ENCODE data around the gene AKAP10.

- TF ChIP-seq, protein P1, sequence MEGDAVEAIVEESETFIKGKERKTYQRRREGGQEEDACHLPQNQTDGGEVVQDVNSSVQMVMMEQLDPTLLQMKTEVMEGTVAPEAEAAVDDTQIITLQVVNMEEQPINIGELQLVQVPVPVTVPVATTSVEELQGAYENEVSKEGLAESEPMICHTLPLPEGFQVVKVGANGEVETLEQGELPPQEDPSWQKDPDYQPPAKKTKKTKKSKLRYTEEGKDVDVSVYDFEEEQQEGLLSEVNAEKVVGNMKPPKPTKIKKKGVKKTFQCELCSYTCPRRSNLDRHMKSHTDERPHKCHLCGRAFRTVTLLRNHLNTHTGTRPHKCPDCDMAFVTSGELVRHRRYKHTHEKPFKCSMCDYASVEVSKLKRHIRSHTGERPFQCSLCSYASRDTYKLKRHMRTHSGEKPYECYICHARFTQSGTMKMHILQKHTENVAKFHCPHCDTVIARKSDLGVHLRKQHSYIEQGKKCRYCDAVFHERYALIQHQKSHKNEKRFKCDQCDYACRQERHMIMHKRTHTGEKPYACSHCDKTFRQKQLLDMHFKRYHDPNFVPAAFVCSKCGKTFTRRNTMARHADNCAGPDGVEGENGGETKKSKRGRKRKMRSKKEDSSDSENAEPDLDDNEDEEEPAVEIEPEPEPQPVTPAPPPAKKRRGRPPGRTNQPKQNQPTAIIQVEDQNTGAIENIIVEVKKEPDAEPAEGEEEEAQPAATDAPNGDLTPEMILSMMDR (IDR thresholded peaks at IDR 0.05; ENCODE audit: low read length): no peak
- TF ChIP-seq EZH2 (IDR thresholded peaks at IDR 0.05; ENCODE audit: borderline replicate concordance, low read length): no peak
These were observed 22.5 kb downstream of the AKAP10 start for GRCh38 chr17:19955099-19955498.

Data from OCI-LY1 (cell line).